GM18526 (cell line): Measurements from ENCODE around the gene KIT.

Experiments
- POLR2A ChIP-seq: IDR thresholded peaks from 3 replicates; pipeline ENCODE4 v1.6.1; 2011; ENCODE audit not compliant: insufficient read length; ENCODE audit errors: extremely low read depth

Gene KIT

GRCh38 chr4:54745031-54745770, 87.4 kb downstream of the KIT start:
- no peak for TF ChIP-seq POLR2A

DNA sequence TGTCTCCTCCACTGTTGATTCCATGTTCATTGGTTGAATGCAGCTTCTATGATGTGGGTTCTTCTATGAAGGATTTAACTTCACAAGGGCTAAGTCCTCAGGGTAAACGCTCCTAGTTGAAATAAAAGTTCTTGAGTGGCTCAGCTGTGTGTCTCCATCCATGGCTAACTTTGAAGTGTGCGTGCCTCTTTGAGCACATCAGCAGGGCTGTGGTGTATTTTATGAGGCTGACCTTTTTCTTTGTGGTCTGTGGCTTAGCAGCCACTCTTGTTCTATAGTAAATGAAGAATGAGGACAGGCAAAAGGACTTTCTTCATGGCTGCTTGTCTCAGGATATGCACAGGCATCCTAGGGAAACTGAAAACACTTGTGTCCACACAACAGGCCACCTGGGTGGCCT, 88.5 kb downstream of the KIT start:
- no peak for TF ChIP-seq POLR2A

DNA sequence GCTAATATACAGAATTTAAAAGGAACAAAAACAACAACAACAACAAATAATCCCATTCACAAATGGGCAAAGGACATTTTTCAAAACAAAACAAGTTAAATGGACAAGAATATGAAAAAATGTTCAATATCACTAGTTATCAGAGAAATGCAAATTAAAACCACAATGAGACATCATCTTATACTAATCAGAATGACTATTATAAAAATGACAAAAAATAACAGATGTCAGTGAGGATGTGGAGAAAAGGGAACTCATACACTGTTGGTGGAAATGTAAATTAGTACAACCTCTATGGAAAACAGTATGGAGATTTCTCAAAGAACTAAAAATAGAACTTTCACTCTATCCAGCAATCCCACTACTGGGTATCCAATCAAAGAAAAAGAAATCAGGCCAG, 92.6 kb downstream of the KIT start:
- TF ChIP-seq POLR2A = no peak

- TF ChIP-seq POLR2A = no peak
Measured at GRCh38 chr4:54754394-54754793, 96.6 kb downstream of the KIT start.

- no peak for TF ChIP-seq POLR2A
Measured at GRCh38 chr4:54764476-54764875, 106.7 kb downstream of the KIT start.

GRCh38 chr4:54767376-54767775, 109.6 kb downstream of the KIT start:
- TF ChIP-seq POLR2A = no peak

DNA sequence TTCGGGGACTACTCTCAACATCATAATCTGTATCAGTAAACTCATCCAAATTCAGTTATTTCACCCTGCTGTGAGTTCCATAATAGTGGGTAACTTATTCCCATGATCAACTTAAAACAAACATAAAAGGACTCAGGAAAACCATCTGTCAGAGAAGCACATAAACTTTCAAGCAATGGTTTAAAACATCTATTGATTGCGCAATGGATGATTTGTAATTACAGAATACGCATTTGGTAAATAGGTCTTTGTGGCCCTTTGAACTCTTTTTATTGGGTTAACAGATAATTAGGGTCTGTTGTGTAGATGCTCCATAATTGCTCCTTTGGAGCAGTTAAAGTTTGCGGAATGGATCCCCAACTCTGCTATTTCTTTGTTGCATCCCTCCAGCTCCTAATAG, 115.3 kb downstream of the KIT start:
- TF ChIP-seq POLR2A = no peak

DNA sequence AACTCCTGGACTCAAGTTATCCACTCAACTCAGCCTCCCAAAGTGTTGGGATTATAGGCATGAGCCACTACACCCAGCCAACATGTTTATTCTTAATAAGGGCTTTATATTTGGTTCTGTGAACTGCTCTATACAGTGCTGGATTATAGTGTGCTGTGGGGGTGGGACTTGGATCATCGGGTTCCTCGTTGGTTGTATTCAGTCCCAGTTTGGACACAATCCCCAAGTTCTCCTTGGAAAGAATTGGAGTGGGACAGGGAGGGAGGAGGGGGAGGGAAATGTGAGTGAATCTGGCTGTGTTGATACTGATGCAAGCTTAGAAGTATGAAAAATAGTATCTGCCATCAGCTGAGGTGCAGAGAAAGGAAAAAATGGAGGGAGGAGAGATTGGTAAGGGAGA, 121.3 kb downstream of the KIT start:
- no peak for TF ChIP-seq POLR2A

GRCh38 chr4:54779476-54780148, 121.9 kb downstream of the KIT start:
- no peak for TF ChIP-seq POLR2A

DNA sequence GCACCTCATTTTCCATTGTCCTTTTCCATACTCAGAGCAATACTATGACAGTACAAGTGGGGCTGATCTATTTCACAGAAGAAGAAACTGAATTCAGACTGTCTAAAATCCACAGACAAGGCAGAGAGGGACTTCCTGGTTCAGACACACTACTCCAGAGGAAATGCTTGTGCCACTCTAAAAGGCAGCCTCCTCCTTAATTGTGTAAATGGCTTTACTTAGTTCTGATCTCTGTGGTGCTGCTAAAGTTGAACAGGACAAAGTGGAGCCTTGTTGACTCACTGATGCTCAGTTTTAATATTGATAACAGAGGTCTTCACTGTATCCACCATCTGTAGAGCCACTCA, 122.4 kb downstream of the KIT start:
- TF ChIP-seq POLR2A = no peak

DNA sequence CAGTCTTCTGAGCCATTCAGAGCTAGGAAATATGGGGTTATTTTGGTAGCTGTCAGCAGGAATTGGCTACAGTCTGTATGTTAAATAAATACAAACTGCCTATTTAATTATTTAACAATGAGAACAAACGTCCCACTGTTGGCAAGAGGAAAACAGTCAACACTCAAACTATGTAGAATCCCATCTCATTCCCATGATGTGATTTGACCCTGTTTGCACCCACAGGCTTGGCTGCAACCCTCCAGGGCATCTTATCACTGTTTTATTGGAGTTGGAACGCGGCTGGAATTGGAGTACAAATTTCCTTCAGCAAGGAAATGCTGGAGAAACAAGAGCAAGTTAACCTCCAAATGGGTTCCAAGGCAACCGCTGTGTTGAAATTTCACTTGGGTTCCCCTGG, 124.0 kb downstream of the KIT start:
- no peak for TF ChIP-seq POLR2A

DNA sequence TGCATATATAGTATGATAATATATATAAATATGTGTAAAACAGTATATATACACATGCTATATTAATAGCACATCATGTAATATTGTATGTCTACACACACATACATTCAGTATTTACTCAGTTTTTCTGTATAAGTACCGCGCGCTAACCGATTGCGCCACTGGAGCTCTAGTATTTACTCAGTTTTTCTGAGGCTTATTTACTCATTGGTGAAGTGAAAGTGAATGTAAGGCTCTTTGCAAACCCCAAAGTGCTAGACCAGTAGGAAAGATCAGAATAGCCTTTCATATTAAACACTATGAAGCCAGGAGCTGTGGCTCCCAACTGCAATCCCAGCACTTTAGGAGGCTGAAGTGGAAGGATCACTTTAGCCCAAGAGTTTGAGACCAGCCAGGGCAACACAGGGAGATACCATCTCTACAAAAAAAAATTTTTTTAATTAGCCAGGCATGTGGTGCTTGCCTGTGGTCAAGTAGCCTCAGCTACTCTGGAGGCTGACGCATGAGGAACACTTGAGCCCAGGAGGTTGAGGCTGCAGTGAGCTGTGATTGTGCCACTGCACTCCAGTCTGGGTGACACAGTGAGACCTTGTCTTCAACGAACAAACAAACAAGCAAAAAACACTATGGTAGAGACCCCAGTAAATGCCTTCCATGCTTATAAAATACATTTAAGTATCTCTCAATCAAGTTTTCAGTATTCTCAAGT, 125.8 kb downstream of the KIT start:
- TF ChIP-seq POLR2A = no peak

- TF ChIP-seq POLR2A = no peak
Measured at GRCh38 chr4:54784161-54784671, 126.5 kb downstream of the KIT start.
